Frontal cortex (tissue), 4 donors: ENCODE measurements around the gene WFS1. TPM values are rescaled to one million over a fixed set of nuclear protein-coding genes. Genes with fewer than 3 reads are reported as not detected.

ENCODE experiments used
- DNase-seq, 2 donors: peaks; one replicate each; pipeline ENCODE4 v3.0.0; 2012; ENCODE audit warnings: low spot score in 2 of 2
- FAIRE-seq: peaks from 2 replicates; lab custom pipeline; 2012; peaks lifted over from hg19 to GRCh38; lab: Jason Lieb, UNC
- total RNA-seq: library from RNA; depleted of rRNA; stranded (reverse); fragments of >200 nt; gene quantifications from one replicate; pipeline ENCODE4 v1.2.3, GENCODE V29; 2014
- donor health status: control.
- donor health status: control.
- donor health status: control.

The WFS1 gene
- total RNA-seq, 1 donor from 2014 or later, result 3.7 TPM

- FAIRE-seq (no peak), DNase-seq (no peak)
Measured at GRCh38 chr4:6277935-6278800, 8.5 kb downstream of the WFS1 start.

GRCh38 chr4:6278801-6279197 lies 9.1 kb downstream of the WFS1 start:
- no peak for FAIRE-seq

DNA sequence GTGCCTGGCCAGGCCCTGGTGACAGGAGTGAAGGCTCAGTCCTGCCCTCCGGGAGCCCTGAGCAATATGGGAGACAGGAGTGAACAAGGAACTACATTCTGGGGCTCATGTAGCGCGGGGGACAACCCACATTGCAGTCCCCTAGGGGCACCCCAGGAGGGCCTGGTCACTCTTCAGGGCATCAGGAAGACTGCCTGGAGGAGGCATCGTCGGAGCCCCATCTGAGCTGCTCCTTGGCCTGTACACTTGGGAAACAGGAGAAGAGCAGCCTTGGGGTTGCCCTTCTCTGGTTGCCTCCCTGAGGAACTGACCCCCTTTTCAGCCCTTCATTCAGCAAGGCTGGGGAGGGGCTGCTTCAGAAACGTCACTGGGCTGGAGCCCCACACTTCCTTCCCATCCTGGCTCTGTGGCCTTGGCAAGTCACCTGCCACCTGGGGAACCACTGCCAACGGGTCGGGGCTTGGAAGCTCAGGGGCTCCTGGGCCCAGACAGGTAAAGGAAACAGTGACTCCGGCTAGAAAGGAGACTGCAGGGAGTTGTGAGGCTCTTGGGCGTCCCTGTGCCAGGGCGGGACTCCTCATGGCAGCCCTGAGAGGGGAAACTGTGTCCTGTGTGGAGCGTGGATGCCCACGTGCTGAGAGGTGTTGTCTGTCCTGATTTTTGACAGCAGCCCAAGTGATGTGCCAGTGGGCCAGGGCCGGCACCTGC lies 10.1 kb downstream of the WFS1 start:
- FAIRE-seq (no peak), DNase-seq (no peak)

More at GRCh38 chr4:6278801-6279197, 9.1 kb downstream of the WFS1 start:
- DNase-seq, result no peak

- FAIRE-seq (no peak), DNase-seq (no peak)
Measured at GRCh38 chr4:6280365-6280996, 10.8 kb downstream of the WFS1 start.

GRCh38 chr4:6281436-6282313 lies 12.0 kb downstream of the WFS1 start:
- no peak for FAIRE-seq
- no peak for DNase-seq

GRCh38 chr4:6282314-6282771 lies 12.7 kb downstream of the WFS1 start:
- DNase-seq, result no peak
- no peak for FAIRE-seq

DNA sequence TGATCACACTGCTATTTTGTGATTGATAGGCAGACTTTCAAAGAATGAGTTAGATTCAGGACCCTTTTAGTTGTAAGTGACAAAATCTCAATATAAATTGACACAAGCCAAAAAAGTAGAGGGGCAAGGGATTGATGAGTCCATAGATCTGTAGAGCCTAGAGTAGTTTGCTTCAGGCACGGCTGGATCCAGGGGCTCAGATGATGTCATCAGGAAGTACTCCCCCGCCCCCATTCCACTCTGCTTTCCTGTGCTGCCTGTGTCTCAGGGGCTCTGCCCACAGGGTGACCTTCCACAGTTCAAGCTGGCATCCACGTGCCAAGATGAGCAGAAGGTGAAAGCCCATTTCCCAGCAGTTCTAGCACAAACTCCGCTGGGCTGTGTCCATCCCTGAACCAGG lies 13.6 kb downstream of the WFS1 start:
- no peak for FAIRE-seq
- no peak for DNase-seq

DNA sequence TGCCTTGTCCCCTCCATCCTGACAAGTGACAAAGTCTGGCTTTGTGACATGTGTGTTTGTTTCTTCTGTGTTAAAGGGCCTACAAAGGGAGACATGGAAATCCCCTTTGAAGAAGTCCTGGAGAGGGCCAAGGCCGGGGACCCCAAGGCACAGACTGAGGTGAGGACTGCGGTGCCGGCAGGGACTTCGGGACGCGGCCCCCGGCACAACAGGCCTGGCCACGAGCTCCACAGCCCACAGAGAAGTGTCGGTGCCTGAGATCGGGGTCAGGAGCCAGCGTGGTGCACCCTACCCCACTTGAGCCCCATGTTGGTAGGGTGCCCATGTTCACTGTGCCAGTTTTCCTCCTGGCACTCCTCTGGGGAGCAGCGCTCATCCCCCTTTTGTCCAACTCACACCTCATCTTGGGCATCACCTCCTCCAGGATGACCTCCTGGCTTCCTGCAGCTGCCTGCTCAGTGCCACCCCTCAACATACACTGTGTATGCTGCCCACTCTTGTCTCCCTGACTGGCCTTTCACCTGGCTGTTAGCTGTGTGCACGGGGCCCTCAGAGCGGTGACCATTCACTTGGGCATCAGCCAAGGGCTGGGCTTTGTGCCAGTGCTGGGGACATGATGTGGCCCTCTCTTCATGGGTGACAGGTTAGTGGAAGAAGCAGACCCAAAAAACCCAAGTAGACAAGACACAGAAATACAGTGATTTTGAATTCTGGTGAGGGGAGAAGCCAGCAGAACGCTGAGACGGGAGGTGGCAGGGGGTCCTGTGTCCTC lies 17.6 kb downstream of the WFS1 start:
- DNase-seq (no peak), FAIRE-seq (no peak)

DNA sequence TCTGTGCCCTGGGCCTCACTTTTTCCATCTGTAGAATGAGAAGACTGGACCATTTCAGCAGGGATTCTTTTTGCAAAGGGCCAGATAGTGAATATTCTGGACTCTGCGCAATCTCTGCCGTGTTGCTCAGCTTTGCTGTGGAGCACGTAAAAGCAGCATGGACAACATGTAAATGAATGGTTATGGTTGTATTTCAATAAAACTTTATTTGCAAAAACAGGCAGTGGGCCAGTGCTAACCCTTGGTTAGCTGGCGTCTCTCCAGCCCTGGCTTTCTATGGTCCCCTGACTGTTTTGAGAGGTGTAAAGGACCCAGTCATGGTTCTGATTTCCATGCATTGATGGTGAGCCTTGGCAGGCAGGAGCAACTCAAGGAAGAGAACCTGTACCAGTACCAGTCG lies 18.7 kb downstream of the WFS1 start:
- DNase-seq (no peak), FAIRE-seq (no peak)

GRCh38 chr4:6288871-6289270 lies 19.2 kb downstream of the WFS1 start:
- DNase-seq (no peak), FAIRE-seq (no peak)

GRCh38 chr4:6290256-6290655 lies 20.6 kb downstream of the WFS1 start:
- no peak for FAIRE-seq
- no peak for DNase-seq

DNA sequence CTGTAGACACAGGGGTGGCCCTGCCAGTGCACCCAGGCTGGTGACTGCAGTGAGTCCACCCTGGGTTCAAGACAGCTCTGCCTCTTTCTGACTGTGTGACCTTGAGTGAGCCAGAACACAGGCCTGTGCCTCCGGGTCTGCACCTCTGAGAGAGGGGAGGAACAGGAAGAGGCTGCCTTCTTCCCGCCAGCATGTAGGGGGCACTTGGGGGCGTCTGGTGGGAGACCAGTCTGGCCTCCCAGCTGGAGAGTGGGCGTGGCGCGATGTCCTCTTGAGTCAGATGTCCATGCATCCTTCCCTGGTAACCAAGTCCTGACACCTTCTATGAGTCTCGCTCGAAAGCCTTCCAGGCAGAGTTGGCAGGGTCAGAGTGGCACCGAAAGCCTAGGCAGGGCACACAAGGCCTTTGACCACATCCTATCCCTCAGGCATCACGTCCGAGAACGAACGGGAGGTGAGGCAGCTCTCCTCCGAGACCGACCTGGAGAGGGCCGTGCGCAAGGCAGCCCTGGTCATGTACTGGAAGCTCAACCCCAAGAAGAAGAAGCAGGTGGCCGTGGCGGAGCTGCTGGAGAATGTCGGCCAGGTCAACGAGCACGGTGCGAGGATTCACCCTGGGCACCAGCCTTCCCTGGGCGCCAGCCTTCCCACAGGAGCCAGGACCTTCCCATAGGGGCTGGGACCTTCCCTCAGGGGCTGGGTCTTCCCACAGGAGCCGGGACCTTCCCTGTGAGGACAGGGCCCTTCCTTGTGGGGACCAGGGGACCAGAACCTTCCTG lies 21.3 kb downstream of the WFS1 start:
- DNase-seq (no peak), FAIRE-seq (no peak)

GRCh38 chr4:6291784-6292297 lies 22.2 kb downstream of the WFS1 start:
- DNase-seq (no peak), FAIRE-seq (no peak)

DNA sequence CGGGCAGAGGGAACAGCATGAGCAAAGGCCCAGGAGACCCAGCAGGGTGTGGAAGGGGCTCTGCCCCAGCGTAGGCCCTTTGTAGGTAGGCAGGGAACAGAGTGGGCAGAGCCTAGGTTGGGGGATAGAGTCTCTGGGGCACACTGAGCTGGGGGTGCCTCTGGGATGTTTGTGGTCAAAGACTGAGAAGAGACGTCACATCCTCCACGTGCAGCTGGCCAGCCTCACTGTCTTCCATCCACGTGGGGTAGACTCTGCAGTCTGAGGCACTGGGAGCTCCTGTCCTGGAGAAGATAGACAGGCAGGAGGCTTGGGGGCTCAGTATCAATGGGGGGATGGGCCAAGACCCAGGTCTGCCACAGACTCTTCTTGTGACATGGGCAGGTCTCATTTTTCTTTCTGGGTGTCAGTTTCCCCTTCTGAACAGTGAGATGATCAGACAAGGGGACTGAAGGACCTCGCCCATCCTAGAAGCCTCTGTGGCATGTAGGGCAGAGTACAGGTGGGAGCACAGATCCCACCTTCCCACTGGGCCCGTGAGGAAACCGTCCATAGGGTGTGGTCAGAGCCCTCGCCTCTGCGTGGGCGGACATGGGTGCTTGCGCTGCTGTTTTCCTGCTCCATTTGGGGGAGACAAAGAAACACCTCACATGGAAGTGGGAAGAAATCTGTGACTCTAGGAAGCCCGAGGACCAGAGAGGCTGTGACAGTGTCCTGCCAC lies 22.9 kb downstream of the WFS1 start:
- FAIRE-seq (no peak), DNase-seq (no peak)

- DNase-seq (no peak), FAIRE-seq (no peak)
Measured at GRCh38 chr4:6293097-6293445, 23.4 kb downstream of the WFS1 start.

DNA sequence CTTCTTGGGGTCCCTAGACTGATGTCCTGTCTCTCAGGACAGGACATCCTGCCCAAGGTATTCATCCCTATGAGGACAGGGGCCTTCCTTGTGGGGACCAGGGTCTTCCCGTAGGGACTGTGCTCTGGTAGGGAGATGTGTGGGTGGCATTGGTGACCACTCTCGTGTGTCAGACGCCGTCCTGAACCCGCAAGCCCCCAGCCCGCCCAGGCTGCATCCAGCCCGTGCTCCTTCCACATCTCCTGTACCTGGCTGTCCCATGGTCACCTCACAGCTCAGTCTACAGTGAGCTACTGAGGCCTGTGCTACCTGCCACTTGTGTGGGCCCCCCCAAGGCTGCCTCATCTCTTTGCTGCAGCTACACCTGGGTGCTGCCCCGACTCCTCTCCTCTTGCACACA lies 24.0 kb downstream of the WFS1 start:
- DNase-seq (no peak), FAIRE-seq (no peak)

DNA sequence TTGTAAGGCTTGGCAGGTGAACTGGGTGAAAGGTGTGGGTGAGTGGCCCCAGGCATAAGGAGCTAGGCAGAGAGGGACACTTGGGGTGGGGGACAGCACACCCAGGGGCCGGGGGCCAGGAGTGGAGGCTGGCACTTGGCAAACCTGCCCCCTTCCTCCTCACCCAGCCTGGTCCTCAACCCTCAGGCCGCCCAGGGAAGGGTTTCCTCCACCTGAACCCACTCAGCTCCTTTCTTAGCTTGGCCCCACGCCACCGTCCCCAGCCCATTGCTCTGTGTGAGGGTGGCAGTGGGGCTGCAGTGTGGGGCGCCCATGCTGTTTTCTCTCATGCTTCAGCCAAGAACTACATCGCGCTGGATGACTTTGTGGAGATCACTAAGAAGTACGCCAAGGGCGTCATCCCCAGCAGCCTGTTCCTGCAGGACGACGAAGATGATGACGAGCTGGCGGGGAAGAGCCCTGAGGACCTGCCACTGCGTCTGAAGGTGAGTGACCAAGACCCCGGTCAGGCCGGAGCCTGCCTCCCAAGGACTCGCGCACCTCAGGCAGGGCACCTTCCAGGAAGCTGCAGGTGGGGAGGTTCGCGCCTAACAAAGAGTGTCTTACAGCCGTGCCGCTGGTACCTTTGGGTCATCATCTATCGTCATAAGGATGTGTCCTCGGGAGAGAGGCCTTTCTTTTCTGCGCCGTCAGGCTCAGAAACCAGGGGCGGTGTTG lies 25.2 kb downstream of the WFS1 start:
- DNase-seq (no peak), FAIRE-seq (no peak)
